ENCODE results near the gene SNUPN. TPM values are rescaled to one million over a fixed set of nuclear protein-coding genes. Genes with fewer than 3 reads are reported as not detected.

The SNUPN gene
- 10 to 100 TPM; 25.8 to 27.3 TPM for total RNA-seq

- ATAC-seq (peak; percentile 90), DNase-seq (peak; percentile 97)
- peak within 1 kb of the TSS; percentile 99 for H3K27ac Mint-ChIP-seq
- peak within 1 kb of the TSS; percentile 96 for H3K4me3 Mint-ChIP-seq
- H3K9me3 Mint-ChIP-seq (ENCODE audit: low read depth): no peaks in the 10 kb centered on the region
- peaks cover 5% of the 10 kb centered on the region for H3K36me3 Mint-ChIP-seq
- no peaks in the 10 kb centered on the region for H3K27me3 Mint-ChIP-seq
- H3K4me1 Mint-ChIP-seq: peaks cover 31% of the 10 kb centered on the region
- CTCF ChIA-PET: interaction anchor here (0.7 to 3.2 kb wide), 14 partner anchors 11 to 258 kb away, joined by 3 to 23 read pairs (median 5); partner anchors contain the start of genes IMP3 and SNX33
Measured at GRCh38 chr15:75625542-75626347, at the start of gene SNUPN. Gene SNUPN (minus strand): TSS chr15:75625725. CDS start chr15:75621051, 4,674 bp downstream.

- ATAC-seq (no peak), DNase-seq (no peak)
- Mint-ChIP-seq H3K9me3 (ENCODE audit: low read depth) (no peaks in the 10 kb centered on the region), H3K27ac (no peak overlapping the region), H3K36me3 (no peaks in the 10 kb centered on the region), H3K4me1 (no peaks in the 10 kb centered on the region), H3K27me3 (no peaks in the 10 kb centered on the region), H3K4me3 (no peak overlapping the region)
- CTCF ChIA-PET: no interaction called here
Measured at GRCh38 chr15:75674366-75674765, 48.8 kb upstream of the SNUPN start.

- Mint-ChIP-seq H3K4me3 (no peak overlapping the region), H3K9me3 (ENCODE audit: low read depth) (no peaks in the 10 kb centered on the region), H3K27ac (no peak overlapping the region), H3K4me1 (no peaks in the 10 kb centered on the region), H3K36me3 (no peaks in the 10 kb centered on the region), H3K27me3 (no peaks in the 10 kb centered on the region)
- DNase-seq (no peak), ATAC-seq (no peak)
- CTCF ChIA-PET: no interaction called here
Measured at GRCh38 chr15:75673426-75674235, 48.1 kb upstream of the SNUPN start.

GRCh38 chr15:75672646-75673425, 47.3 kb upstream of the SNUPN start:
- CTCF ChIA-PET: interaction anchor here (0.9 to 1.3 kb wide), 2 partner anchors 11 to 112 kb away, joined by 3 to 4 read pairs; no protein-coding TSS in a partner anchor
- Mint-ChIP-seq H3K36me3 (no peaks in the 10 kb centered on the region), H3K4me3 (no peak overlapping the region), H3K27me3 (no peaks in the 10 kb centered on the region), H3K27ac (no peak overlapping the region), H3K4me1 (no peaks in the 10 kb centered on the region), H3K9me3 (ENCODE audit: low read depth) (no peaks in the 10 kb centered on the region)
- DNase-seq (no peak), ATAC-seq (no peak)

- H3K27me3 Mint-ChIP-seq: no peaks in the 10 kb centered on the region
- H3K9me3 Mint-ChIP-seq (ENCODE audit: low read depth): no peaks in the 10 kb centered on the region
- no peak for DNase-seq
- H3K4me1 Mint-ChIP-seq: peaks cover under 1% of the 10 kb centered on the region
- H3K4me3 Mint-ChIP-seq: no peak overlapping the region
- H3K36me3 Mint-ChIP-seq: no peaks in the 10 kb centered on the region
- CTCF ChIA-PET: interaction anchor here (0.9 to 1.4 kb wide), 5 partner anchors 11 to 304 kb away, joined by 3 to 4 read pairs (median 3); partner anchors contain the start of gene MAN2C1
- no peak overlapping the region for H3K27ac Mint-ChIP-seq
- ATAC-seq: no peak
Measured at GRCh38 chr15:75671730-75672602, 46.4 kb upstream of the SNUPN start.

GRCh38 chr15:75669879-75670212, 44.3 kb upstream of the SNUPN start:
- Mint-ChIP-seq H3K4me1 (peaks cover 12% of the 10 kb centered on the region), H3K9me3 (ENCODE audit: low read depth) (no peaks in the 10 kb centered on the region), H3K4me3 (no peak overlapping the region), H3K27me3 (no peaks in the 10 kb centered on the region), H3K36me3 (no peaks in the 10 kb centered on the region), H3K27ac (no peak overlapping the region)
- no peak for DNase-seq
- CTCF ChIA-PET: no interaction called here
- ATAC-seq: no peak

GRCh38 chr15:75669191-75669878, 43.8 kb upstream of the SNUPN start:
- Mint-ChIP-seq H3K36me3 (no peaks in the 10 kb centered on the region), H3K4me1 (peaks cover 12% of the 10 kb centered on the region), H3K27ac (no peak overlapping the region), H3K9me3 (ENCODE audit: low read depth) (no peaks in the 10 kb centered on the region), H3K27me3 (no peaks in the 10 kb centered on the region), H3K4me3 (no peak overlapping the region)
- DNase-seq (no peak), ATAC-seq (no peak)
- CTCF ChIA-PET: no interaction called here

- no peaks in the 10 kb centered on the region for H3K9me3 Mint-ChIP-seq (ENCODE audit: low read depth)
- no peak overlapping the region for H3K27ac Mint-ChIP-seq
- no peaks in the 10 kb centered on the region for H3K27me3 Mint-ChIP-seq
- no peak overlapping the region for H3K4me3 Mint-ChIP-seq
- CTCF ChIA-PET: interaction anchor here (0.9 kb wide), 1 partner anchor 19 kb away, joined by 3 read pairs; the partner anchor contains the start of gene SNX33
- no peak for ATAC-seq
- no peak for DNase-seq
- no peaks in the 10 kb centered on the region for H3K36me3 Mint-ChIP-seq
- H3K4me1 Mint-ChIP-seq: peaks cover 12% of the 10 kb centered on the region
Measured at GRCh38 chr15:75666823-75667501, 41.4 kb upstream of the SNUPN start.

- Mint-ChIP-seq H3K27ac (no peak overlapping the region), H3K4me1 (peaks cover 12% of the 10 kb centered on the region), H3K9me3 (ENCODE audit: low read depth) (no peaks in the 10 kb centered on the region), H3K36me3 (no peaks in the 10 kb centered on the region), H3K4me3 (no peak overlapping the region), H3K27me3 (no peaks in the 10 kb centered on the region)
- DNase-seq: no peak
- no peak for ATAC-seq
- CTCF ChIA-PET: interaction anchor here (1.0 kb wide), 1 partner anchor 22 kb away, joined by 3 read pairs; no protein-coding TSS in a partner anchor
Measured at GRCh38 chr15:75663931-75664421, 38.5 kb upstream of the SNUPN start.

GRCh38 chr15:75662823-75663519, 37.4 kb upstream of the SNUPN start:
- ATAC-seq (no peak), DNase-seq (no peak)
- no peaks in the 10 kb centered on the region for H3K36me3 Mint-ChIP-seq
- H3K27me3 Mint-ChIP-seq: no peaks in the 10 kb centered on the region
- H3K9me3 Mint-ChIP-seq (ENCODE audit: low read depth): no peaks in the 10 kb centered on the region
- peaks cover 12% of the 10 kb centered on the region for H3K4me1 Mint-ChIP-seq
- H3K27ac Mint-ChIP-seq: no peak overlapping the region
- CTCF ChIA-PET: interaction anchor here (1.0 kb wide), 1 partner anchor 23 kb away, joined by 3 read pairs; no protein-coding TSS in a partner anchor
- H3K4me3 Mint-ChIP-seq: no peak overlapping the region

GRCh38 chr15:75661756-75662140, 36.2 kb upstream of the SNUPN start:
- Mint-ChIP-seq H3K4me3 (no peak overlapping the region), H3K9me3 (ENCODE audit: low read depth) (no peaks in the 10 kb centered on the region), H3K27ac (no peak overlapping the region), H3K4me1 (peaks cover 9% of the 10 kb centered on the region), H3K27me3 (no peaks in the 10 kb centered on the region), H3K36me3 (no peaks in the 10 kb centered on the region)
- CTCF ChIA-PET: interaction anchor here (0.6 to 1.0 kb wide), 2 partner anchors 10 to 28 kb away, joined by 3 read pairs; no protein-coding TSS in a partner anchor
- ATAC-seq: no peak
- no peak for DNase-seq

Measured in activated CD8-positive, alpha-beta memory T cell treated with anti-CD3 and anti-CD28 coated beads, Interleukin-2, amount 10 ng/mL, durations not matched to agents 7 days and 5 days (primary cell).